H1 (cell line): Measurements from ENCODE around the gene TOP3A.

ENCODE experiments used
- BRCA1 ChIP-seq: IDR thresholded peaks from 2 replicates; pipeline ENCODE4 v1.6.1; 2012; ENCODE audit warnings: low read depth, low read length, improper control_type of control experiment
- EP300 ChIP-seq, 2 experiments: IDR thresholded peaks; 1 replicate in 1 of 2; 2 replicates in 1 of 2; pipeline ENCODE4 v1.6.1; 2011 to 2012; ENCODE audit warnings: low read depth in 2 of 2, low read length in 2 of 2, mild to moderate bottlenecking in 2 of 2, borderline replicate concordance in 1 of 2, inconsistent platforms in 1 of 2, moderate library complexity in 1 of 2
- EZH2 ChIP-seq: fragments of 200-600 bp; sonication (generic); IDR thresholded peaks from 2 replicates; pipeline ENCODE4 v1.7.1; 2012; ENCODE audit warnings: low read depth, mild to moderate bottlenecking, moderate library complexity, low read length, inconsistent platforms; ENCODE audit not compliant: severe bottlenecking
- GTF2F1 ChIP-seq: IDR thresholded peaks from 2 replicates; pipeline ENCODE4 v1.6.1; 2012; ENCODE audit warnings: low read depth, low read length, improper control_type of control experiment, borderline replicate concordance
- HDAC6 ChIP-seq: IDR thresholded peaks from one replicate; pipeline ENCODE4 v1.7.1; 2012; ENCODE audit warnings: low read depth, mild to moderate bottlenecking, inconsistent platforms, low read length, moderate library complexity
- SP1 ChIP-seq: IDR thresholded peaks from 2 replicates; pipeline ENCODE4 v1.6.1; 2011; ENCODE audit warnings: low read depth, low read length
- SUZ12 ChIP-seq: fragments of 200-600 bp; sonication (generic); IDR thresholded peaks from 2 replicates; pipeline ENCODE4 v1.6.1; 2012; ENCODE audit warnings: mild to moderate bottlenecking, inconsistent platforms, low read length, moderate library complexity, mixed read lengths
- TBP ChIP-seq: IDR thresholded peaks from 2 replicates; pipeline ENCODE4 v1.6.1; 2011; ENCODE audit warnings: low read depth, low read length, improper control_type of control experiment
- YY1 ChIP-seq: IDR thresholded peaks from 2 replicates; pipeline ENCODE4 v1.6.1; 2011; ENCODE audit warnings: low read depth, mild to moderate bottlenecking, low read length
- TF ChIP-seq, protein P1 (sequence below), 3 experiments: IDR thresholded peaks; 1 replicate in 2 of 3; 2 replicates in 1 of 3; pipeline versions ENCODE4 v1.5.1 to v1.6.1; 2011; ENCODE audit warnings: low read length in 3 of 3, mild to moderate bottlenecking in 3 of 3, inconsistent platforms in 2 of 3, low read depth in 1 of 3, moderate library complexity in 1 of 3; ENCODE audit not compliant: insufficient read depth in 1 of 3; ENCODE audit errors: control extremely low read depth in 1 of 3
- TF ChIP-seq, protein P2 (sequence below): IDR thresholded peaks from 2 replicates; pipeline ENCODE4 v1.6.1; 2012; ENCODE audit warnings: inconsistent platforms

DNA sequence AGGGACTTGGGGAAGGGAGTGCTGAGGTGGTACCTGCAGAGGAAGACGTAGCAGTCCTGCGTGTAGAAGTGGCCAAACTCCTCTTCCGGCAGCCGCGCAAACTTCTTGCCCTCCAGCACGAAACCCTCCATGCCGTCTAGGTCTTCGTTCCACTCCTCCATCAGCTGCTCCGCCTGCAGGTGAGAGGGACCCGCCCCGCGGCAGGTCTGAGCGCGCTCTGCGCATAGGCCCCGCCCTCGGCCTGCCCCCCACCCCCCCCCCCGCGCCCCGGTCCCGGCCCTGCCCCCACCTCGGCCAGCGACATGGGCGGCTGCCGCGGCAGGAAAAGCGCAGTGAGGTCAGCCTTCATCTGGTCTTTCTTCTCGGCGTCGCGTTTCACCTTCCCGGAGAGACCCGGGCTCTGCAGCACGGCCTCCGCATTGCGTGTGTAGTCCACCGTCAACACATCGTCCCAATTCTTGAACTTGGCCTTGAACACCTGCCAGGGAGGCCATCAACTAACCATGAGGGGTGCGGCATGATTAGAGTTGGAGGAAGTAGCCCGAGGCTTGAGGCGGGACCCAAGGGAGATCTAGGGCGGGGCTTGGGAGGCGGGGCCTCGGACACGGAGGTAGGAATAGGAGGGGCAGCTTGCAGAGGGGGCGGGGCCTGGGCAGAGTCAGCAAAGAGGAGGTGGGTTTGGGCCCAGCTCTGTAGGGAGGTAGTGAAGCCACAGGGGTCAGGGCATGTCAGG is 67.7 kb downstream of the TOP3A start:
- TF ChIP-seq, protein P1, sequence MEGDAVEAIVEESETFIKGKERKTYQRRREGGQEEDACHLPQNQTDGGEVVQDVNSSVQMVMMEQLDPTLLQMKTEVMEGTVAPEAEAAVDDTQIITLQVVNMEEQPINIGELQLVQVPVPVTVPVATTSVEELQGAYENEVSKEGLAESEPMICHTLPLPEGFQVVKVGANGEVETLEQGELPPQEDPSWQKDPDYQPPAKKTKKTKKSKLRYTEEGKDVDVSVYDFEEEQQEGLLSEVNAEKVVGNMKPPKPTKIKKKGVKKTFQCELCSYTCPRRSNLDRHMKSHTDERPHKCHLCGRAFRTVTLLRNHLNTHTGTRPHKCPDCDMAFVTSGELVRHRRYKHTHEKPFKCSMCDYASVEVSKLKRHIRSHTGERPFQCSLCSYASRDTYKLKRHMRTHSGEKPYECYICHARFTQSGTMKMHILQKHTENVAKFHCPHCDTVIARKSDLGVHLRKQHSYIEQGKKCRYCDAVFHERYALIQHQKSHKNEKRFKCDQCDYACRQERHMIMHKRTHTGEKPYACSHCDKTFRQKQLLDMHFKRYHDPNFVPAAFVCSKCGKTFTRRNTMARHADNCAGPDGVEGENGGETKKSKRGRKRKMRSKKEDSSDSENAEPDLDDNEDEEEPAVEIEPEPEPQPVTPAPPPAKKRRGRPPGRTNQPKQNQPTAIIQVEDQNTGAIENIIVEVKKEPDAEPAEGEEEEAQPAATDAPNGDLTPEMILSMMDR (IDR thresholded peaks at IDR 0.05; ENCODE audit: control extremely low read depth in 1 of 3, insufficient read depth in 1 of 3, low read depth in 1 of 3, low read length in 3 of 3), result no peak
- TF ChIP-seq EP300 (IDR thresholded peaks at IDR 0.05; ENCODE audit: borderline replicate concordance in 1 of 2, low read depth in 2 of 2, low read length in 2 of 2), result no peak
- no peak for TF ChIP-seq SP1
- TF ChIP-seq YY1, result peak; percentile 36; the same call in 1 of the 2 replicates
- no peak for TF ChIP-seq GTF2F1
- no peak for TF ChIP-seq SUZ12
- TF ChIP-seq HDAC6, result no peak
- peak; percentile 66; the same call in 1 of the 2 replicates for TF ChIP-seq TBP
- no peak for TF ChIP-seq EZH2
- TF ChIP-seq, protein P2, sequence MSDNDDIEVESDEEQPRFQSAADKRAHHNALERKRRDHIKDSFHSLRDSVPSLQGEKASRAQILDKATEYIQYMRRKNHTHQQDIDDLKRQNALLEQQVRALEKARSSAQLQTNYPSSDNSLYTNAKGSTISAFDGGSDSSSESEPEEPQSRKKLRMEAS, result peak; percentile 41; the same call in 1 of the 2 replicates
- TF ChIP-seq BRCA1, result no peak
